Gastroesophageal sphincter (tissue), 3 donors: ENCODE data around the gene AFF3.

Source experiments
- CTCF ChIP-seq, 4 experiments: fragments of 200-600 bp in 2 of 4; fragments of 450-650 bp in 2 of 4; sonication (generic) in 1 of 4; IDR thresholded peaks; one replicate each; pipeline ENCODE4 v1.5.1; 2017 to 2019; ENCODE audit warnings: antibody characterized with exemption in 4 of 4, mild to moderate bottlenecking in 2 of 4, moderate library complexity in 2 of 4
- POLR2A ChIP-seq, 2 donors: fragments of 450-650 bp; IDR thresholded peaks; one replicate each; pipeline ENCODE4 v1.6.1; 2017; ENCODE audit warnings: antibody characterized with exemption in 2 of 2, mild to moderate bottlenecking in 2 of 2, moderate library complexity in 1 of 2
- POLR2AphosphoS5 ChIP-seq: sonication (generic); formaldehyde crosslinking; IDR thresholded peaks from one replicate; pipeline ENCODE4 v1.6.1; 2017; ENCODE audit warnings: antibody characterized with exemption

- TF ChIP-seq POLR2A (IDR thresholded peaks at IDR 0.05) (no peak), CTCF (IDR thresholded peaks at IDR 0.05) (no peak), POLR2AphosphoS5 (no peak)
Observed at GRCh38 chr2:99801327-99801901, 341.0 kb downstream of the AFF3 start.
